Fibroblast of lung (primary cell): ENCODE measurements around the gene C4orf33. TPM values are rescaled to one million over a fixed set of nuclear protein-coding genes. Genes with fewer than 3 reads are reported as not detected.
"Not testable (repeated sequence)": the region's sequence is repeated elsewhere in the genome, so short reads cannot be mapped to it uniquely, and the experiment has no call there.

Source experiments
- DNase-seq, 2 donors: peaks; one replicate each; pipeline versions ENCODE4 v3.0.0 to v3.0.0-alpha.2; 2010; ENCODE audit warnings: low read depth in 2 of 2
- H2AFZ ChIP-seq: 2 replicates; pipeline ENCODE4 v1.5.1; 2012; ENCODE audit warnings: low read length, control low read depth, inconsistent platforms
- H3K27ac ChIP-seq: 2 replicates; pipeline ENCODE4 v1.5.1; 2011; ENCODE audit warnings: low read length, control low read depth; ENCODE audit not compliant: insufficient read depth
- H3K27me3 ChIP-seq: 2 replicates; pipeline ENCODE4 v1.5.1; 2011; ENCODE audit warnings: mild to moderate bottlenecking, low read length; ENCODE audit not compliant: control insufficient read depth, insufficient read depth
- H3K36me3 ChIP-seq: 2 replicates; pipeline ENCODE4 v1.5.1; 2011; ENCODE audit warnings: low read length; ENCODE audit not compliant: control insufficient read depth, insufficient read depth
- H3K4me1 ChIP-seq: 2 replicates; pipeline ENCODE4 v1.5.1; 2011; ENCODE audit warnings: low read length; ENCODE audit not compliant: control insufficient read depth, insufficient read depth; ENCODE audit errors: extremely low read depth
- H3K4me2 ChIP-seq: 2 replicates; pipeline ENCODE4 v1.5.1; 2011; ENCODE audit warnings: low read length, control low read depth; ENCODE audit not compliant: insufficient read depth; ENCODE audit errors: extremely low read depth
- H3K4me3 ChIP-seq, 4 experiments: fragments of 200-600 bp in 1 of 4; sonication (generic) in 1 of 4; replicated peaks in 1 of 4; 2 replicates each; pipeline ENCODE4 v1.5.1; 2011 to 2016; ENCODE audit warnings: low read length in 4 of 4, low read depth in 3 of 4, mild to moderate bottlenecking in 3 of 4, control low read depth in 2 of 4, inconsistent platforms in 1 of 4, mixed read lengths in 1 of 4; ENCODE audit not compliant: insufficient read depth in 1 of 4; ENCODE audit errors: control extremely low read depth in 1 of 4
- H3K79me2 ChIP-seq: 2 replicates; pipeline ENCODE4 v1.5.1; 2012; ENCODE audit warnings: mild to moderate bottlenecking, low read length, inconsistent platforms; ENCODE audit not compliant: control insufficient read depth, insufficient read depth
- H3K9ac ChIP-seq: 2 replicates; pipeline ENCODE4 v1.5.1; 2011; ENCODE audit warnings: mild to moderate bottlenecking, low read length, control low read depth; ENCODE audit not compliant: insufficient read depth
- H3K9me3 ChIP-seq: 2 replicates; pipeline ENCODE4 v1.5.1; 2012; ENCODE audit warnings: low read depth, low read length; ENCODE audit not compliant: control insufficient read depth, insufficient read depth
- H4K20me1 ChIP-seq: 2 replicates; pipeline ENCODE4 v1.5.1; 2011; ENCODE audit warnings: low read length; ENCODE audit not compliant: control insufficient read depth, insufficient read depth; ENCODE audit errors: extremely low read depth
- EZH2 ChIP-seq: IDR thresholded peaks from 2 replicates; pipeline ENCODE4 v1.5.1; 2012; ENCODE audit warnings: low read length, control low read depth, mild to moderate bottlenecking; ENCODE audit errors: missing control alignments
- polyA plus RNA-seq, 2 donors: library from polyadenylated mRNA; depleted of rRNA in 1 of 2; stranded (reverse) in 1 of 2; unstranded in 1 of 2; fragments of >200 nt; gene quantifications; 2 replicates each; pipeline ENCODE4 v1.2.1, GENCODE V29; 2011 to 2012; ENCODE audit warnings: missing spikeins in 1 of 2
- total RNA-seq: library from RNA; depleted of rRNA; stranded (reverse); fragments of >200 nt; gene quantifications from 2 replicates; pipeline ENCODE4 v1.2.1, GENCODE V29; 2014
- TF ChIP-seq, protein P1 (sequence below), 2 donors: IDR thresholded peaks in 1 of 2; conservative IDR thresholded peaks in 1 of 2; 1 replicate in 1 of 2; 2 replicates in 1 of 2; pipeline ENCODE4 v1.5.1; 2011 to 2012; ENCODE audit warnings: low read length in 2 of 2, control low read depth in 1 of 2, inconsistent platforms in 1 of 2, low read depth in 1 of 2, mild to moderate bottlenecking in 1 of 2

C4orf33 gene
- total and polyA plus RNA-seq, 2 donors (not counting 1 experiment from before 2014, with no cell fraction given) = 14.0 to 16.7 TPM

DNA sequence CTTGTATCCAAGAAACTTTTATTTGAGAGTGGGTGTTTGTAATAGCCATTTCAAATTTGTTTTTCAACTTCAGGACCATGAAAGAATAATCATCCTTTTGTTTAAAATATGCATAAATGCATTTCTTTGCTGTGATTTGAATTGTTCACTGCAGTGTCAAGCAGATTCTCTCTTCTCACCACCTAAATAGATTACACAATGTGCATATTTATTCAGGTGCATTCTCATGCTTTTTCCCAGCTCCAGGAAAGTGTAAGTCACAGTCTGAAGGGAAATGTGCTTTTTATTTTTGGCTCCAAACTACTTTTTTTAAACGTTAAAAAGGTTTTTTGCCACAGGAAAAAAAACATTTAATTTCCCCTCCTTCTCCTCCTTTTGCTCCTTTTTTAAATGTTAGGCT, 17.5 kb downstream of the C4orf33 start:
- H2AFZ ChIP-seq = no peak overlapping the region
- no peak for TF ChIP-seq EZH2
- TF ChIP-seq, protein P1, sequence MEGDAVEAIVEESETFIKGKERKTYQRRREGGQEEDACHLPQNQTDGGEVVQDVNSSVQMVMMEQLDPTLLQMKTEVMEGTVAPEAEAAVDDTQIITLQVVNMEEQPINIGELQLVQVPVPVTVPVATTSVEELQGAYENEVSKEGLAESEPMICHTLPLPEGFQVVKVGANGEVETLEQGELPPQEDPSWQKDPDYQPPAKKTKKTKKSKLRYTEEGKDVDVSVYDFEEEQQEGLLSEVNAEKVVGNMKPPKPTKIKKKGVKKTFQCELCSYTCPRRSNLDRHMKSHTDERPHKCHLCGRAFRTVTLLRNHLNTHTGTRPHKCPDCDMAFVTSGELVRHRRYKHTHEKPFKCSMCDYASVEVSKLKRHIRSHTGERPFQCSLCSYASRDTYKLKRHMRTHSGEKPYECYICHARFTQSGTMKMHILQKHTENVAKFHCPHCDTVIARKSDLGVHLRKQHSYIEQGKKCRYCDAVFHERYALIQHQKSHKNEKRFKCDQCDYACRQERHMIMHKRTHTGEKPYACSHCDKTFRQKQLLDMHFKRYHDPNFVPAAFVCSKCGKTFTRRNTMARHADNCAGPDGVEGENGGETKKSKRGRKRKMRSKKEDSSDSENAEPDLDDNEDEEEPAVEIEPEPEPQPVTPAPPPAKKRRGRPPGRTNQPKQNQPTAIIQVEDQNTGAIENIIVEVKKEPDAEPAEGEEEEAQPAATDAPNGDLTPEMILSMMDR (conservative IDR thresholded peaks at IDR 0.05 in 1 of 2, IDR thresholded peaks at IDR 0.05 in 1 of 2; ENCODE audit: low read depth in 1 of 2, low read length in 2 of 2) = no peak
- H3K4me3 ChIP-seq = no peak overlapping the region

DNA sequence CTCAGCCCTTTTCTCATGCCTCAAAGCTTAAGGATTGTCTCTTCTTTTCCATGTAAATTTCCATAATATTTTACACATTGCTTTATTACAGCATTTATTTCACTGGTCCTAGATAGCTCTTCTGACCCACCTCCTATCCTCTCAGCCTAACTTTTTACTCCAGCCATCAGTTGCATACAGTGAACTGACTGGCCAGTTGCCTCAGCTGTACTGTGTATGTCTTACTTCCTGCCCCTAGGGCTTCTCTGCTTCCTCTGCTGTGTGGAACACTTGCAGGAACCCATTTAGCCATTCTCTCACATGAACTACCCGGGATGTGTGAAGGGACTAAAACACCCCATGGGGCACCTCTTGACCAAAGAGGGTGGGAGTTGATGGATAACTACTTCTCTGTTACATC, 18.0 kb downstream of the C4orf33 start:
- DNase-seq = no peak
- TF ChIP-seq, protein P1 (conservative IDR thresholded peaks at IDR 0.05 in 1 of 2, IDR thresholded peaks at IDR 0.05 in 1 of 2; ENCODE audit: low read depth in 1 of 2, low read length in 2 of 2) = no peak
- no peak for TF ChIP-seq EZH2
- H3K27ac ChIP-seq = no peak overlapping the region
- H3K79me2 ChIP-seq = no peaks in the 10 kb centered on the region
- H3K9ac ChIP-seq = no peak overlapping the region
- no peaks in the 10 kb centered on the region for H3K4me1 ChIP-seq
- no peaks in the 10 kb centered on the region for H3K27me3 ChIP-seq
- no peaks in the 10 kb centered on the region for H3K9me3 ChIP-seq
- no peak overlapping the region for H3K4me2 ChIP-seq
- H2AFZ ChIP-seq = no peak overlapping the region
- no peaks in the 10 kb centered on the region for H4K20me1 ChIP-seq
- no peak overlapping the region for H3K4me3 ChIP-seq
- no peaks in the 10 kb centered on the region for H3K36me3 ChIP-seq

More for the DNA sequence above, 17.5 kb downstream of the C4orf33 start:
- Histone ChIP-seq H3K4me2 (no peak overlapping the region), H3K27ac (no peak overlapping the region), H3K9me3 (no peaks in the 10 kb centered on the region), H3K27me3 (no peaks in the 10 kb centered on the region), H4K20me1 (no peaks in the 10 kb centered on the region), H3K9ac (no peak overlapping the region), H3K79me2 (no peaks in the 10 kb centered on the region), H3K4me1 (no peaks in the 10 kb centered on the region), H3K36me3 (no peaks in the 10 kb centered on the region)
- no peak for DNase-seq

DNA sequence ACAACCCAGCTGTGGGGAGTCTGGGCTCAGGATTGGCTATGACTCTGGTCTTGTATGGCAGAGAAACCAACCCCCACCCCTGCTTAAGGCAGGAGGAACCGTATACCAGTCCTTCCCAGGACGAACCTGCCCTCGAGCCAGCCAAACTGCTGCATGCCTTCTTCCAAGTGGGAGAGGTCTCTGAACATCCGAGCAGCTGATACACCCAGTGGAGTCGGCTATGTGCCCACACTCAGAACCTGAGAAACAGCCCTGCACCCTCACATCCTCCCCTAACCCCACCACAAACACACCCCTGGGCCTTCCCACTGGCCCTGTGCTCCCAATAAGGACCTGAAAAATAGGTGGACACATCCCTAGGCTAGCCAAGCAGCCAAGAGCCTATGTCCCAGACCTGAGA, 21.8 kb downstream of the C4orf33 start:
- TF ChIP-seq, protein P1 (conservative IDR thresholded peaks at IDR 0.05 in 1 of 2, IDR thresholded peaks at IDR 0.05 in 1 of 2; ENCODE audit: low read depth in 1 of 2, low read length in 2 of 2) = no peak
- TF ChIP-seq EZH2 = no peak
- Histone ChIP-seq H3K36me3 (no peaks in the 10 kb centered on the region), H3K4me2 (no peak overlapping the region), H3K27ac (no peak overlapping the region), H3K9me3 (no peaks in the 10 kb centered on the region), H3K4me3 (no peak overlapping the region), H4K20me1 (no peaks in the 10 kb centered on the region), H3K79me2 (no peaks in the 10 kb centered on the region), H3K9ac (no peak overlapping the region), H2AFZ (no peak overlapping the region), H3K27me3 (no peaks in the 10 kb centered on the region), H3K4me1 (no peaks in the 10 kb centered on the region)
- no peak for DNase-seq

DNA sequence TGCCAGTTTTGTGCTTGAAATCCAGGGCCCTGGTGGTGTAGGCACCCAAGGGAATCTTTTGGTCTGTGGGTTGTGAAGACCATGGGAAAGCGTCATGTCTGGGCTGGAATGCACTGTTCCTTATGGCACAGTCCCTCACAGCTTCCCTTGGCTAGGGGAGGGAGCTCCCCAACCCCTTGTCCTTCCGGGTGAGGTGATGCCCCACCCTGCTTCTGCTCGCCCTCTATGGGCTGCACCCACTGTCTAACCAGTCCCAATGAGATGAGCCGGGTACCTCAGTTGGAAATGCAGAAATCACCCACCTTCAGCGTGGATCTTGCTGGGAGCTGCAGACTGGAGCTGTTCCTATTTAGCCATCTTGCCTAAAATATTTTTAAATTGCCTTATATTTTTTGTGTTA, 30.7 kb downstream of the C4orf33 start:
- H3K9me3 ChIP-seq, H3K36me3 ChIP-seq, H3K4me2 ChIP-seq, DNase-seq, H3K27me3 ChIP-seq, H3K79me2 ChIP-seq, H3K27ac ChIP-seq, H3K9ac ChIP-seq, H4K20me1 ChIP-seq, H3K4me3 ChIP-seq, H2AFZ ChIP-seq, H3K4me1 ChIP-seq: not testable (repeated sequence)
